SIG-M5 treated with dmso at 0.1 percent for 504 hours (cell line): ENCODE data around the gene MAP2K6.

Experiments
- DNase-seq: peaks from one replicate; lab custom pipeline; 2025; ENCODE audit not compliant: unreplicated experiment; lab: John Stamatoyannopoulos, UW

The MAP2K6 gene

GRCh38 chr17:69425978-69426377 lies 11.5 kb downstream of the MAP2K6 start:
- DNase-seq = no peak

GRCh38 chr17:69427486-69428197 lies 13.1 kb downstream of the MAP2K6 start:
- DNase-seq = no peak

GRCh38 chr17:69428252-69428980 lies 13.9 kb downstream of the MAP2K6 start:
- DNase-seq = peak; percentile 27

GRCh38 chr17:69430488-69430887 lies 16.0 kb downstream of the MAP2K6 start:
- DNase-seq = no peak

GRCh38 chr17:69431835-69432234 lies 17.3 kb downstream of the MAP2K6 start:
- no peak for DNase-seq

- DNase-seq = no peak
Observed at GRCh38 chr17:69433093-69433492, 18.6 kb downstream of the MAP2K6 start.

GRCh38 chr17:69434164-69434579 lies 19.7 kb downstream of the MAP2K6 start:
- DNase-seq = no peak

- DNase-seq = no peak
Observed at GRCh38 chr17:69435971-69436696, 21.6 kb downstream of the MAP2K6 start.

GRCh38 chr17:69437475-69437874 lies 23.0 kb downstream of the MAP2K6 start:
- no peak for DNase-seq

GRCh38 chr17:69438776-69439175 lies 24.3 kb downstream of the MAP2K6 start:
- no peak for DNase-seq

- no peak for DNase-seq
Observed at GRCh38 chr17:69441179-69441578, 26.7 kb downstream of the MAP2K6 start.

GRCh38 chr17:69443138-69443537 lies 28.6 kb downstream of the MAP2K6 start:
- DNase-seq = no peak

- DNase-seq = no peak
Observed at GRCh38 chr17:69444023-69444422, 29.5 kb downstream of the MAP2K6 start.

- no peak for DNase-seq
Observed at GRCh38 chr17:69445132-69445531, 30.6 kb downstream of the MAP2K6 start.

GRCh38 chr17:69447726-69448125 lies 33.2 kb downstream of the MAP2K6 start:
- DNase-seq = no peak

- DNase-seq = no peak
Observed at GRCh38 chr17:69448431-69449102, 34.1 kb downstream of the MAP2K6 start.

GRCh38 chr17:69450131-69450530 lies 35.6 kb downstream of the MAP2K6 start:
- no peak for DNase-seq

GRCh38 chr17:69450918-69451317 lies 36.4 kb downstream of the MAP2K6 start:
- no peak for DNase-seq

- no peak for DNase-seq
Observed at GRCh38 chr17:69451416-69452394, 37.2 kb downstream of the MAP2K6 start.

GRCh38 chr17:69452664-69453260 lies 38.3 kb downstream of the MAP2K6 start:
- DNase-seq = no peak
